Astrocyte (in vitro differentiated cells and primary cell): Measurements from ENCODE around the gene DSCAM. TPM values are rescaled to one million over a fixed set of nuclear protein-coding genes. Genes with fewer than 3 reads are reported as not detected.
A peak's percentile ranks its signal among the peaks of the same experiment; 100 is the strongest.

Experiments used
- DNase-seq: peaks from one replicate; pipeline ENCODE4 v3.0.0-alpha.2; 2010; ENCODE audit warnings: low read depth
- FAIRE-seq: peaks from 2 replicates; lab custom pipeline; 2011; peaks lifted over from hg19 to GRCh38; lab: Jason Lieb, UNC
- H2AFZ ChIP-seq: 2 replicates; pipeline ENCODE4 v1.6.0; 2012; ENCODE audit warnings: low read depth, low read length, inconsistent platforms
- H3K27ac ChIP-seq: 2 replicates; pipeline ENCODE4 v1.5.1; 2011; ENCODE audit warnings: low read depth, low read length, inconsistent platforms
- H3K27me3 ChIP-seq: 2 replicates; pipeline ENCODE4 v1.6.0; 2011; ENCODE audit warnings: low read length, inconsistent platforms; ENCODE audit not compliant: insufficient read depth
- H3K36me3 ChIP-seq: 2 replicates; pipeline ENCODE4 v1.5.1; 2011; ENCODE audit warnings: low read length, inconsistent platforms; ENCODE audit not compliant: insufficient read depth
- H3K4me1 ChIP-seq: 2 replicates; pipeline ENCODE4 v1.5.1; 2011; ENCODE audit warnings: low read length, inconsistent platforms; ENCODE audit not compliant: insufficient read depth
- H3K4me2 ChIP-seq: 2 replicates; pipeline ENCODE4 v1.6.0; 2012; ENCODE audit warnings: low read length, inconsistent platforms
- H3K4me3 ChIP-seq: 2 replicates; pipeline ENCODE4 v1.5.1; 2011; ENCODE audit warnings: low read depth, mild to moderate bottlenecking, low read length, inconsistent platforms; ENCODE audit not compliant: insufficient read depth
- H3K79me2 ChIP-seq: 2 replicates; pipeline ENCODE4 v1.6.0; 2012; ENCODE audit warnings: mild to moderate bottlenecking, low read length, inconsistent platforms; ENCODE audit not compliant: insufficient read depth
- H3K9ac ChIP-seq: 2 replicates; pipeline ENCODE4 v1.6.0; 2012; ENCODE audit warnings: mild to moderate bottlenecking, low read length, inconsistent platforms
- H3K9me3 ChIP-seq: 2 replicates; pipeline ENCODE4 v1.5.1; 2012; ENCODE audit warnings: low read depth, mild to moderate bottlenecking, low read length, inconsistent platforms; ENCODE audit not compliant: insufficient read depth
- H4K20me1 ChIP-seq: 2 replicates; pipeline ENCODE4 v1.6.0; 2012; ENCODE audit warnings: low read length, inconsistent platforms; ENCODE audit not compliant: insufficient read depth
- H3K27ac Mint-ChIP-seq: one replicate; pipeline ENCODE4 v1.8.0; 2021; ENCODE audit warnings: mild to moderate bottlenecking, mixed read lengths; ENCODE audit not compliant: unreplicated experiment
- H3K27me3 Mint-ChIP-seq: one replicate; pipeline ENCODE4 v1.8.0; 2021; ENCODE audit warnings: low read depth, mixed read lengths; ENCODE audit not compliant: unreplicated experiment
- H3K36me3 Mint-ChIP-seq: one replicate; pipeline ENCODE4 v1.8.0; 2021; ENCODE audit warnings: low read depth, mixed read lengths; ENCODE audit not compliant: unreplicated experiment
- H3K4me1 Mint-ChIP-seq: one replicate; pipeline ENCODE4 v1.8.0; 2021; ENCODE audit warnings: low read depth, mixed read lengths; ENCODE audit not compliant: unreplicated experiment
- H3K4me3 Mint-ChIP-seq: one replicate; pipeline ENCODE4 v1.8.0; 2021; ENCODE audit warnings: mild to moderate bottlenecking, moderate library complexity, mixed read lengths; ENCODE audit not compliant: unreplicated experiment
- H3K9me3 Mint-ChIP-seq: one replicate; pipeline ENCODE4 v1.8.0; 2021; ENCODE audit warnings: mild to moderate bottlenecking, mixed read lengths; ENCODE audit not compliant: unreplicated experiment
- CTCF ChIP-seq: IDR thresholded peaks from 2 replicates; pipeline ENCODE4 v1.5.1; 2011; ENCODE audit warnings: low read depth, mild to moderate bottlenecking, inconsistent platforms, low read length, moderate library complexity; ENCODE audit not compliant: insufficient read depth
- EZH2 ChIP-seq: IDR thresholded peaks from 2 replicates; pipeline ENCODE4 v1.6.1; 2012; ENCODE audit warnings: mild to moderate bottlenecking, low read length, inconsistent platforms; ENCODE audit not compliant: insufficient read depth
- total RNA-seq: library from RNA; stranded (reverse); gene quantifications from 2 replicates; pipeline ENCODE4 v1.2.1, GENCODE V29; 2021

DSCAM gene
- total RNA-seq, 1 donor from 2014 or later = 0.18 TPM

- H3K4me3 Mint-ChIP-seq = no peak overlapping the region
- H3K9me3 ChIP-seq = no peaks in the 10 kb centered on the region
- H2AFZ ChIP-seq = no peak overlapping the region
- H3K79me2 ChIP-seq = no peaks in the 10 kb centered on the region
- no peaks in the 10 kb centered on the region for H3K36me3 ChIP-seq
- H3K27me3 ChIP-seq = no peaks in the 10 kb centered on the region
- no peak for TF ChIP-seq CTCF
- no peak for TF ChIP-seq EZH2
- DNase-seq (no peak), FAIRE-seq (no peak)
- no peak overlapping the region for H3K4me2 ChIP-seq
- no peaks in the 10 kb centered on the region for H3K36me3 Mint-ChIP-seq
- H3K4me1 ChIP-seq = no peaks in the 10 kb centered on the region
- H3K9me3 Mint-ChIP-seq = peaks cover 2% of the 10 kb centered on the region
- H4K20me1 ChIP-seq = no peaks in the 10 kb centered on the region
- no peak overlapping the region for H3K4me3 ChIP-seq
- H3K27me3 Mint-ChIP-seq = no peaks in the 10 kb centered on the region
- H3K27ac ChIP-seq = no peak overlapping the region
- H3K4me1 Mint-ChIP-seq = peaks cover 6% of the 10 kb centered on the region
- H3K27ac Mint-ChIP-seq = no peak overlapping the region
- no peak overlapping the region for H3K9ac ChIP-seq
Measured at GRCh38 chr21:40886931-40887330, 40.0 kb upstream of the DSCAM start.

- Mint-ChIP-seq H3K4me1 (peaks cover 6% of the 10 kb centered on the region), H3K36me3 (no peaks in the 10 kb centered on the region), H3K4me3 (no peak overlapping the region), H3K9me3 (peaks cover 2% of the 10 kb centered on the region), H3K27me3 (no peaks in the 10 kb centered on the region), H3K27ac (no peak overlapping the region)
- no peak for TF ChIP-seq CTCF
- TF ChIP-seq EZH2 = no peak
- no peak for DNase-seq
- H2AFZ ChIP-seq = no peak overlapping the region
- H3K4me2 ChIP-seq = no peak overlapping the region
- no peaks in the 10 kb centered on the region for H3K36me3 ChIP-seq
- H3K4me3 ChIP-seq = no peak overlapping the region
- H3K9me3 ChIP-seq = no peaks in the 10 kb centered on the region
- H3K9ac ChIP-seq = no peak overlapping the region
- H3K79me2 ChIP-seq = no peaks in the 10 kb centered on the region
- no peak for FAIRE-seq
- H3K4me1 ChIP-seq = no peaks in the 10 kb centered on the region
- no peak overlapping the region for H3K27ac ChIP-seq
- H4K20me1 ChIP-seq = no peaks in the 10 kb centered on the region
- H3K27me3 ChIP-seq = no peaks in the 10 kb centered on the region
Measured at GRCh38 chr21:40886006-40886405, 39.0 kb upstream of the DSCAM start.

- Histone ChIP-seq H4K20me1 (no peaks in the 10 kb centered on the region), H3K36me3 (no peaks in the 10 kb centered on the region), H3K9ac (no peak overlapping the region), H3K4me2 (no peak overlapping the region), H3K4me3 (no peak overlapping the region), H3K9me3 (no peaks in the 10 kb centered on the region), H2AFZ (no peak overlapping the region), H3K4me1 (no peaks in the 10 kb centered on the region), H3K27me3 (no peaks in the 10 kb centered on the region), H3K79me2 (no peaks in the 10 kb centered on the region), H3K27ac (no peak overlapping the region)
- no peak for FAIRE-seq
- TF ChIP-seq EZH2 = no peak
- TF ChIP-seq CTCF = no peak
- DNase-seq = peak; percentile 2
- H3K9me3 Mint-ChIP-seq = peaks cover 4% of the 10 kb centered on the region
- peaks cover 6% of the 10 kb centered on the region for H3K4me1 Mint-ChIP-seq
- no peak overlapping the region for H3K27ac Mint-ChIP-seq
- no peaks in the 10 kb centered on the region for H3K27me3 Mint-ChIP-seq
- H3K4me3 Mint-ChIP-seq = no peak overlapping the region
- no peaks in the 10 kb centered on the region for H3K36me3 Mint-ChIP-seq
Measured at GRCh38 chr21:40882192-40882915, 35.4 kb upstream of the DSCAM start.
